Colonic mucosa (tissue), 4 donors: Measurements from ENCODE around the gene ARHGAP15. TPM values are rescaled to one million over a fixed set of nuclear protein-coding genes. Genes with fewer than 3 reads are reported as not detected.
A peak's percentile ranks its signal among the peaks of the same experiment; 100 is the strongest.

ENCODE experiments used
- DNase-seq: peaks from one replicate; pipeline ENCODE4 v3.0.0-alpha.2; 2020
- H3K27ac ChIP-seq: fragments of 200-600 bp; one replicate; pipeline ENCODE4 v1.8.0; 2021
- H3K27me3 ChIP-seq: fragments of 200-600 bp; one replicate; pipeline ENCODE4 v1.8.0; 2021
- H3K36me3 ChIP-seq: fragments of 200-600 bp; one replicate; pipeline ENCODE4 v1.8.0; 2021
- H3K4me1 ChIP-seq: fragments of 200-600 bp; one replicate; pipeline ENCODE4 v1.8.0; 2021; ENCODE audit warnings: mild to moderate bottlenecking
- H3K4me3 ChIP-seq: fragments of 200-600 bp; one replicate; pipeline ENCODE4 v1.8.0; 2021
- H3K9ac ChIP-seq, 2 donors: one replicate each; pipeline ENCODE4 v1.7.0; 2013; ENCODE audit warnings: control low read depth in 2 of 2, low read depth in 2 of 2, low read length in 2 of 2
- H3K9me3 ChIP-seq: fragments of 200-600 bp; one replicate; pipeline ENCODE4 v1.8.0; 2021
- intact Hi-C: fragments of 100-400 bp; cut with DNase I; formaldehyde crosslinking; loops from one replicate; pipeline ENCODE4 v1.14.1; 2022
- total RNA-seq, 2 donors: library from RNA; stranded (reverse); fragmentation: NEBNext Ultra II Directional in 1 of 2; extraction: Animal tissue kit (Norgen Biotek cat#: 25700) in 1 of 2; gene quantifications; one replicate each; pipeline ENCODE4 v1.2.1, GENCODE V29; 2021
- TF ChIP-seq, protein P1 (sequence below): fragments of 200-600 bp; IDR thresholded peaks from one replicate; pipeline ENCODE4 v1.8.0; 2022; ENCODE audit warnings: antibody characterized with exemption, mild to moderate bottlenecking
- donor health status: healthy.
- donor health status: DM: no; HTN: no; CAD: no.
- donor health status: DM: no; HTN: no; CAD: no.

Gene ARHGAP15
- total RNA-seq, 2 donors from 2014 or later: 1.6 to 3.7 TPM

DNA sequence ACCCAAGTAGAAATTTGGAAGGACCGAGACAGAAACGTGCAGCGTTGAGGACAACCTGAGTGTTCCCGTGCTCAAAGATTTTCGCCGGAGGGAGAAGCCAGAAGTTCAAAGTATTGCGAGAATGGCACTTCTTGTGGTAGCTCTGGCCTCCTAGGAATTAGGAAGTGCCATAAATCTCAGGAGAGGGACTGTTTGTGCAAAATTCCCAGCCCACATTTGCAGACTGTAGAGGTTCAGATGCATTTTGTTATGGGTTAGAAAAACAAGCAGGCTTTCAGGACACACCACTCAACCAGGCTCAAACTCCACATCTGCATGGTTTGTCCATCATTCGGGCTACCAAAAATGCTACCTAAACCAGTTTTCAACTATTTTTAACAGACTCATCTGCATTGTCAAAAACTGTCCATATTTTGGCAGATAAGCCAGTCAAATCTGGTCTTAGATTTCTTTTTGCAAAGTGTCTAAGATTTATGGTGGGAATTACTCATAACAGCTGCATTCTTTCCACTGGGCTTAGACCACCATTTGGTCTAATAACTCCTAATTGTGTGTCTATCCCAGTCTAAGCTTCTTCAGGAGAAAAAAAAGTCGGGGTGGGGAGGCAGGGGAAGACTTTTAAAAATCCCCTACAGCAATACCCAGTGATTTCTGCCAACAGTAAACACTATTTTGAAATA, 422.9 kb downstream of the ARHGAP15 start:
- intact Hi-C loops: no loop called here
- no peaks in the 10 kb centered on the region for H3K27me3 ChIP-seq
- no peaks in the 10 kb centered on the region for H3K36me3 ChIP-seq
- H3K27ac ChIP-seq: no peak overlapping the region
- no peaks in the 10 kb centered on the region for H3K9me3 ChIP-seq
- H3K9ac ChIP-seq: no peak overlapping the region
- no peak overlapping the region for H3K4me3 ChIP-seq
- DNase-seq: no peak
- no peaks in the 10 kb centered on the region for H3K4me1 ChIP-seq
- TF ChIP-seq, protein P1, sequence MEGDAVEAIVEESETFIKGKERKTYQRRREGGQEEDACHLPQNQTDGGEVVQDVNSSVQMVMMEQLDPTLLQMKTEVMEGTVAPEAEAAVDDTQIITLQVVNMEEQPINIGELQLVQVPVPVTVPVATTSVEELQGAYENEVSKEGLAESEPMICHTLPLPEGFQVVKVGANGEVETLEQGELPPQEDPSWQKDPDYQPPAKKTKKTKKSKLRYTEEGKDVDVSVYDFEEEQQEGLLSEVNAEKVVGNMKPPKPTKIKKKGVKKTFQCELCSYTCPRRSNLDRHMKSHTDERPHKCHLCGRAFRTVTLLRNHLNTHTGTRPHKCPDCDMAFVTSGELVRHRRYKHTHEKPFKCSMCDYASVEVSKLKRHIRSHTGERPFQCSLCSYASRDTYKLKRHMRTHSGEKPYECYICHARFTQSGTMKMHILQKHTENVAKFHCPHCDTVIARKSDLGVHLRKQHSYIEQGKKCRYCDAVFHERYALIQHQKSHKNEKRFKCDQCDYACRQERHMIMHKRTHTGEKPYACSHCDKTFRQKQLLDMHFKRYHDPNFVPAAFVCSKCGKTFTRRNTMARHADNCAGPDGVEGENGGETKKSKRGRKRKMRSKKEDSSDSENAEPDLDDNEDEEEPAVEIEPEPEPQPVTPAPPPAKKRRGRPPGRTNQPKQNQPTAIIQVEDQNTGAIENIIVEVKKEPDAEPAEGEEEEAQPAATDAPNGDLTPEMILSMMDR: no peak

DNA sequence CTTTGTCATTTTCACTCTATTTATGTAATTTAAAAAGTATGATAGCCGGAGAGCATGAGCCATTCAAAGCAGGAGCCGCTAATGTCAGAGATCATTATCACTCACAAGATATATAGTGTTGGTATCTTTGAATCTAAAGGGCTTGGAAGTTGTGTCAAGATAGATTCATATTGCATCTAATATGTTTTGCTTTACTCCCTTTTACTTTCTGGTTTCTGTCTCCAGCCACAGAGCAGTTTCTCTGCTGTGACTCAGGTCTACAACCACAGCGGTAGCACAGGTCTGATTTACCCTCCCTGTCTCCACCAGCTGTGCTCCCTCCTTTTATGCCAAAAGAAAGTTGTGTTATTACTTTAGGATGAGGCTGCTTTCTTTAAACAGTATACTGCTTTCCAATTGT, 424.0 kb downstream of the ARHGAP15 start:
- H3K27ac ChIP-seq: no peak overlapping the region
- no peaks in the 10 kb centered on the region for H3K9me3 ChIP-seq
- no peaks in the 10 kb centered on the region for H3K4me1 ChIP-seq
- H3K4me3 ChIP-seq: no peak overlapping the region
- no peak for DNase-seq
- H3K9ac ChIP-seq: no peak overlapping the region
- intact Hi-C loops: no loop called here
- no peaks in the 10 kb centered on the region for H3K36me3 ChIP-seq
- no peaks in the 10 kb centered on the region for H3K27me3 ChIP-seq
- TF ChIP-seq, protein P1: no peak

DNA sequence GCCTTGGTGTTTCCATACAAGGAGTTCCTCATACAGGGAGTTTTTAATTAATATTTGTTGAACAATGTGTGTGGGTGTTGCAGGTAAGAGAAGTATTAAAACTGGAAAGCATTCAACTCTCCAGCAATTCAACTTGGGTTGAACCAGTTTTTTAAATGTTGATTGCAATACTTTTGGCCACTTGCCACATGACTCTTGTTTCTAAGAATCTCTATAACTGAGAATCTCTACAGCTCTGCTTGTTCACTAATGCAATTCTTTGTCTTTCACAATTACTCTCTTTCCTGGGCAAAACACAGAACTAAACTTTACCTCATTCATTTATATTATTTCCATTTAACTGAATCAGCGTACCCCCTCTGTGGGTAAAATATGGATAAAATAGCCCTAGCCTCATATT, 429.4 kb downstream of the ARHGAP15 start:
- H3K4me3 ChIP-seq: no peak overlapping the region
- no peak overlapping the region for H3K27ac ChIP-seq
- no peaks in the 10 kb centered on the region for H3K4me1 ChIP-seq
- intact Hi-C loops: no loop called here
- H3K9me3 ChIP-seq: no peaks in the 10 kb centered on the region
- no peaks in the 10 kb centered on the region for H3K36me3 ChIP-seq
- H3K9ac ChIP-seq: no peak overlapping the region
- H3K27me3 ChIP-seq: no peaks in the 10 kb centered on the region
- DNase-seq: peak; percentile 20
- TF ChIP-seq, protein P1: no peak

DNA sequence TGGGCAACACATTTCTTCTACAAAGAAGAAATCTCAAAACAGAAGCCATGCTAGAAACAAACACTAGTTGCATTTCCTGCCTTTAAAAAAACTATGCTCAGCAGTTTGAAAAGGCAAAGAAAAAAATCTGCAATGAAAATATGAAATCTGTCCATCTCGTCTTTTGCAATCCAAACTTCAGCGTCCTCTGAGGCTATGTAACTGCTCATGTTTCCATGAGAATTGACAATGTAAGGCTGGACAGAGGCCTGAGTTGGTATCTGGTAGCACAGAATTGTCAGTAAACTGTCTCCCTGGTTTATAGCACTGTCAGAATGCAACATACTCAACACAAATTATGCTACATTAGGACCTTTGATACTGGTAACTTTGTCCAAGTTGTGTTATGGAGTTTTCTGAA, 429.9 kb downstream of the ARHGAP15 start:
- TF ChIP-seq, protein P1: no peak
- no peaks in the 10 kb centered on the region for H3K9me3 ChIP-seq
- no peaks in the 10 kb centered on the region for H3K27me3 ChIP-seq
- no peak overlapping the region for H3K4me3 ChIP-seq
- no peak for DNase-seq
- H3K9ac ChIP-seq: no peak overlapping the region
- H3K36me3 ChIP-seq: no peaks in the 10 kb centered on the region
- intact Hi-C loops: no loop called here
- H3K4me1 ChIP-seq: no peaks in the 10 kb centered on the region
- H3K27ac ChIP-seq: no peak overlapping the region

DNA sequence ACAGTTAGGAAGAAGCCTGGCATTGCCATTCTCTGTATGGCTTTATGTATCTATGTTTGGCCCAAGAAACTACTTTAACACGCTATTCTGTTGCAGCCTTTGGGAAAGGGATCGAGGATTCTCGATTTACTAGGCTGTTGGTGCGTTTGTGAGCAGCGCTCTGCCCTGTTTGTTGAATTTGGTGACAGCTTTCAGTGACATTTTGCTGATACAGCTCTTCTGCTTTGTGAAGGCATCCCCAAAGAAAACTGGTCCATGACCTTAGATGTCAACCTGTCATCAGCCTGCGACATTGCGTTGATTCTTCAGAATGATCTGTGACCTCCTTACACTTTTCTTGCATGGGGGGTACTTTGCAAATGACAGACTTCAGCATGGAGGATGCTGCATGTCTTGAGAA, 431.5 kb downstream of the ARHGAP15 start:
- DNase-seq: no peak
- no peaks in the 10 kb centered on the region for H3K36me3 ChIP-seq
- H3K27ac ChIP-seq: no peak overlapping the region
- no peaks in the 10 kb centered on the region for H3K27me3 ChIP-seq
- H3K4me3 ChIP-seq: no peak overlapping the region
- intact Hi-C loops: no loop called here
- TF ChIP-seq, protein P1: no peak
- H3K9ac ChIP-seq: no peak overlapping the region
- no peaks in the 10 kb centered on the region for H3K9me3 ChIP-seq
- no peaks in the 10 kb centered on the region for H3K4me1 ChIP-seq
